Measurements from ENCODE around the gene CERT1.

GRCh38 chr5:75412111-75412990, 99.1 kb downstream of the CERT1 start:
- TF ChIP-seq EZH2 (IDR thresholded peaks at IDR 0.05; ENCODE audit: borderline replicate concordance, low read length) (no peak), CTCF (conservative IDR thresholded peaks at IDR 0.05 in 1 of 2, IDR thresholded peaks at IDR 0.05 in 1 of 2; ENCODE audit: extremely low read depth in 1 of 2, insufficient read depth in 1 of 2, low read depth in 1 of 2, low read length in 2 of 2) (peak in 1 of 2 donors; percentile 4)
